Liver (tissue), 9 donors: ENCODE results near the gene TPRN. TPM values are rescaled to one million over a fixed set of nuclear protein-coding genes. Genes with fewer than 3 reads are reported as not detected.

Source experiments
- DNase-seq: peaks from one replicate; pipeline ENCODE4 v3.0.0-alpha.2; 2017; ENCODE audit warnings: low spot score
- H3K27ac ChIP-seq, 2 donors: one replicate each; pipeline ENCODE4 v1.7.0; 2013; ENCODE audit warnings: inconsistent platforms in 2 of 2, low read length in 2 of 2, control low read depth in 1 of 2, low read depth in 1 of 2, mild to moderate bottlenecking in 1 of 2
- H3K27me3 ChIP-seq, 4 donors: one replicate each; pipeline versions ENCODE4 v1.6.1 to v1.7.0; 2013; ENCODE audit warnings: low read length in 3 of 4, inconsistent platforms in 1 of 4, mild to moderate bottlenecking in 1 of 4, moderate library complexity in 1 of 4; ENCODE audit not compliant: control insufficient read depth in 4 of 4, insufficient read depth in 4 of 4
- H3K36me3 ChIP-seq, 4 donors: one replicate each; pipeline versions ENCODE4 v1.6.1 to v1.7.0; 2013; ENCODE audit warnings: low read length in 3 of 4, mild to moderate bottlenecking in 3 of 4, low read depth in 1 of 4, moderate library complexity in 1 of 4; ENCODE audit not compliant: control insufficient read depth in 4 of 4, insufficient read depth in 3 of 4
- H3K4me1 ChIP-seq, 4 donors: one replicate each; pipeline versions ENCODE4 v1.6.1 to v1.7.0; 2013; ENCODE audit warnings: low read length in 3 of 4, mild to moderate bottlenecking in 3 of 4, moderate library complexity in 1 of 4; ENCODE audit not compliant: control insufficient read depth in 4 of 4, insufficient read depth in 4 of 4
- H3K4me3 ChIP-seq, 3 donors: one replicate each; pipeline versions ENCODE4 v1.6.1 to v1.7.0; 2013; ENCODE audit warnings: low read length in 3 of 3, control low read depth in 1 of 3, low read depth in 1 of 3, mild to moderate bottlenecking in 1 of 3
- H3K9ac ChIP-seq, 2 donors: one replicate each; pipeline ENCODE4 v1.7.0; 2013; ENCODE audit warnings: low read length in 2 of 2, mild to moderate bottlenecking in 2 of 2, moderate library complexity in 2 of 2, control low read depth in 1 of 2, low read depth in 1 of 2
- H3K9me3 ChIP-seq, 4 donors: one replicate each; pipeline versions ENCODE4 v1.6.1 to v1.7.0; 2013; ENCODE audit warnings: low read length in 3 of 4; ENCODE audit not compliant: control insufficient read depth in 4 of 4
- ATF3 ChIP-seq: IDR thresholded peaks from 2 replicates; pipeline ENCODE4 v1.6.1; 2016; ENCODE audit warnings: antibody characterized with exemption
- CTCF ChIP-seq: fragments of 150-350 bp; IDR thresholded peaks from 2 replicates; pipeline ENCODE4 v1.5.1; 2017; ENCODE audit warnings: improper control_type of control experiment, low read depth, low read length; ENCODE audit not compliant: missing input control
- EGR1 ChIP-seq, 2 donors: IDR thresholded peaks; 2 replicates each; pipeline ENCODE4 v1.6.1; 2016 to 2018; ENCODE audit warnings: antibody characterized with exemption in 2 of 2, low read depth in 2 of 2
- FOXA1 ChIP-seq: IDR thresholded peaks from 2 replicates; pipeline ENCODE4 v1.6.1; 2016; ENCODE audit warnings: antibody characterized with exemption
- GABPA ChIP-seq, 2 donors: IDR thresholded peaks in 1 of 2; conservative IDR thresholded peaks in 1 of 2; 2 replicates each; pipeline ENCODE4 v1.6.1; 2016; ENCODE audit warnings: antibody characterized with exemption in 2 of 2, mild to moderate bottlenecking in 1 of 2, moderate library complexity in 1 of 2
- MAX ChIP-seq: IDR thresholded peaks from 2 replicates; pipeline ENCODE4 v1.6.1; 2016; ENCODE audit warnings: antibody characterized with exemption
- NR2F2 ChIP-seq: IDR thresholded peaks from 2 replicates; pipeline ENCODE4 v1.6.1; 2016; ENCODE audit warnings: antibody characterized with exemption
- RXRA ChIP-seq, 2 donors: IDR thresholded peaks; 2 replicates each; pipeline ENCODE4 v1.6.1; 2017 to 2018; ENCODE audit warnings: antibody characterized with exemption in 2 of 2, mild to moderate bottlenecking in 1 of 2
- SP1 ChIP-seq: IDR thresholded peaks from 2 replicates; pipeline ENCODE4 v1.6.1; 2018; ENCODE audit warnings: antibody characterized with exemption, mild to moderate bottlenecking
- TAF1 ChIP-seq: conservative IDR thresholded peaks from 2 replicates; pipeline ENCODE4 v1.6.1; 2016; ENCODE audit warnings: antibody characterized with exemption, mild to moderate bottlenecking
- YY1 ChIP-seq: IDR thresholded peaks from 2 replicates; pipeline ENCODE4 v1.6.1; 2016; ENCODE audit warnings: antibody characterized with exemption, mild to moderate bottlenecking
- ZBTB33 ChIP-seq: IDR thresholded peaks from 2 replicates; pipeline ENCODE4 v1.6.1; 2016; ENCODE audit warnings: antibody characterized with exemption
- WGBS: extraction: QIAGEN DNeasy Blood & Tissue Kit; methylation state at CpG from one replicate; pipeline ENCODE4 v1.1.7; 2013; 5-methylcytosine and 5-hydroxymethylcytosine counted together
- polyA plus RNA-seq, 2 donors: library from polyadenylated mRNA; stranded (reverse) in 1 of 2; unstranded in 1 of 2; fragments of 200-250 nt in 1 of 2; fragments of >200 nt in 1 of 2; fragmentation: Nextera tagmentation in 1 of 2; extraction: Ambion mirVana in 1 of 2; gene quantifications; one replicate each; pipeline versions ENCODE4 v1.2.1 to v1.2.3, GENCODE V29; 2013 to 2015
- total RNA-seq, 2 donors: library from RNA; depleted of rRNA; stranded (reverse); fragments of >200 nt; gene quantifications; one replicate each; pipeline ENCODE4 v1.2.3, GENCODE V29; 2014
- donor health status: healthy.
- donor health status: healthy.
- donor health status: healthy.
- donor health status: healthy.
- donor health status: healthy.

The TPRN gene
- total and polyA plus RNA-seq, 4 donors = 5.4 to 20.1 (median 11.1) TPM

GRCh38 chr9:137160054-137160425 lies 40.5 kb downstream of the TPRN start (continued):
- TF ChIP-seq ZBTB33 = no peak

- Histone ChIP-seq H3K27me3 (peaks cover 7 to 13% (median 9%) of the 10 kb centered on the region in 4 donors), H3K4me1 (peaks cover 0 to 9% (median 3%) of the 10 kb centered on the region in 4 donors), H3K9me3 (no peaks in the 10 kb centered on the region), H3K4me3 (no peak overlapping the region), H3K9ac (no peak overlapping the region), H3K27ac (no peak overlapping the region), H3K36me3 (no peaks in the 10 kb centered on the region)
- 35% methylated on average over 14 of the region's 14 CpGs for WGBS
- DNase-seq = no peak
- TF ChIP-seq NR2F2 (no peak), EGR1 (IDR thresholded peaks at IDR 0.05; ENCODE audit: low read depth in 2 of 2) (no peak), TAF1 (no peak), CTCF (no peak), GABPA (IDR thresholded peaks at IDR 0.05 in 1 of 2, conservative IDR thresholded peaks at IDR 0.05 in 1 of 2) (no peak), ATF3 (no peak)
These were observed 41.2 kb downstream of the TPRN start for GRCh38 chr9:137159105-137160053.

- Histone ChIP-seq H3K4me3 (no peak overlapping the region), H3K27ac (no peak overlapping the region), H3K27me3 (peaks cover 5 to 9% (median 6%) of the 10 kb centered on the region in 4 donors), H3K36me3 (no peaks in the 10 kb centered on the region), H3K9ac (no peak overlapping the region), H3K9me3 (no peaks in the 10 kb centered on the region), H3K4me1 (peaks cover 0 to 9% (median 3%) of the 10 kb centered on the region in 4 donors)
- TF ChIP-seq SP1 (no peak), ZBTB33 (no peak), YY1 (no peak), RXRA (IDR thresholded peaks at IDR 0.05) (no peak), MAX (no peak), GABPA (IDR thresholded peaks at IDR 0.05 in 1 of 2, conservative IDR thresholded peaks at IDR 0.05 in 1 of 2) (no peak), FOXA1 (no peak)
- 39% methylated on average over 4 of the region's 4 CpGs for WGBS
- DNase-seq = no peak
These were observed 41.9 kb downstream of the TPRN start for GRCh38 chr9:137158625-137159024.
